GM12878 (cell line): ENCODE data around the gene DRP2. TPM values are rescaled to one million over a fixed set of nuclear protein-coding genes. Genes with fewer than 3 reads are reported as not detected.

Experiments
- ATAC-seq: fragments of 200-7000 bp; cut with Tn5 transposase; 3 replicates; pipeline ENCODE4 v1.9.1; 2020; ENCODE audit warnings: mild to moderate bottlenecking, moderate library complexity
- BruUV-seq: library from RNA; stranded (reverse); fragments of 400-500 nt; replicated peaks from 2 replicates; lab custom pipeline; 2021; lab: Mats Ljungman, UMichigan
- CTCF ChIA-PET: fragments of 300-600 bp; sonication (Branson Sonifier 250); formaldehyde crosslinking; extraction: SDS; loops from one replicate; lab custom pipeline; 2021; ENCODE audit warnings: inconsistent platforms; lab: Yijun Ruan, JAX
- POLR2A ChIA-PET: fragments of 350-600 bp; formaldehyde crosslinking; extraction: SDS; loops from one replicate; lab custom pipeline; 2021; ENCODE audit warnings: inconsistent platforms; lab: Charles Lee
- RAD21 ChIA-PET: fragments of 300-600 bp; sonication (Branson Sonifier 250); formaldehyde crosslinking; loops from one replicate; lab custom pipeline; 2023; ENCODE audit warnings: antibody characterized with exemption; ENCODE audit not compliant: unreplicated experiment; lab: Charles Lee
- SMC1A ChIA-PET: fragments of 300-600 bp; sonication (Branson Sonifier 250); formaldehyde crosslinking; loops from one replicate; lab custom pipeline; 2023; ENCODE audit not compliant: unreplicated experiment, uncharacterized antibody; lab: Charles Lee
- DNase-seq: peaks from one replicate; pipeline ENCODE4 v3.0.0-alpha.2; 2011; ENCODE audit warnings: low read depth, low spot score
- FAIRE-seq: peaks from 3 replicates; lab custom pipeline; 2011; peaks lifted over from hg19 to GRCh38; lab: Jason Lieb, UNC
- H2AFZ ChIP-seq: 2 replicates; pipeline ENCODE4 v1.6.0; 2011; ENCODE audit warnings: low read depth, low read length, control low read depth; ENCODE audit not compliant: control insufficient read depth
- H3K27ac ChIP-seq: 2 replicates; pipeline ENCODE4 v1.5.1; 2011; ENCODE audit warnings: control low read depth; ENCODE audit not compliant: control insufficient read depth, insufficient read depth
- H3K27me3 ChIP-seq, 2 experiments: replicated peaks in 1 of 2; 2 replicates each; pipeline versions ENCODE4 v1.6.0 to v1.6.1; 2011; ENCODE audit warnings: low read length in 1 of 2; ENCODE audit not compliant: control insufficient read depth in 2 of 2, insufficient read depth in 2 of 2
- H3K36me3 ChIP-seq, 2 experiments: 2 replicates each; pipeline ENCODE4 v1.5.1; 2011; ENCODE audit warnings: low read length in 1 of 2; ENCODE audit not compliant: control insufficient read depth in 2 of 2, insufficient read depth in 2 of 2
- H3K4me1 ChIP-seq: 2 replicates; pipeline ENCODE4 v1.6.1; 2011; ENCODE audit warnings: mild to moderate bottlenecking, low read length, moderate library complexity, mixed read lengths; ENCODE audit not compliant: control insufficient read depth, insufficient read depth
- H3K4me2 ChIP-seq: 2 replicates; pipeline ENCODE4 v1.6.0; 2011; ENCODE audit warnings: control low read depth; ENCODE audit not compliant: control insufficient read depth, insufficient read depth
- H3K4me3 ChIP-seq: fragments of 200-600 bp; sonication (generic); 2 replicates; pipeline ENCODE4 v1.5.1; 2016
- H3K79me2 ChIP-seq: 2 replicates; pipeline ENCODE4 v1.6.0; 2011; ENCODE audit warnings: low read length; ENCODE audit not compliant: control insufficient read depth, insufficient read depth
- H3K9ac ChIP-seq: 2 replicates; pipeline ENCODE4 v1.8.0; 2011; ENCODE audit warnings: low read length, control low read depth, mixed read lengths; ENCODE audit not compliant: control insufficient read depth, insufficient read depth
- H3K9me3 ChIP-seq: replicated peaks from 3 replicates; pipeline ENCODE4 v1.5.1; 2011; ENCODE audit warnings: mild to moderate bottlenecking, low read length; ENCODE audit not compliant: control insufficient read depth, insufficient read depth
- H4K20me1 ChIP-seq: 2 replicates; pipeline ENCODE4 v1.6.0; 2011; ENCODE audit not compliant: control insufficient read depth, insufficient read depth
- ASH2L ChIP-seq: fragments of 300-600, 200-600 bp; sonication (generic); IDR thresholded peaks from 2 replicates; pipeline ENCODE4 v1.6.1; 2017; ENCODE audit warnings: low read depth, mild to moderate bottlenecking, borderline replicate concordance
- BACH1 ChIP-seq: fragments of 450-650 bp; IDR thresholded peaks from 2 replicates; pipeline ENCODE4 v1.6.1; 2017; ENCODE audit warnings: mild to moderate bottlenecking, borderline replicate concordance
- CEBPB ChIP-seq, 2 experiments: fragments of 150-350 bp in 1 of 2; IDR thresholded peaks; 2 replicates each; pipeline ENCODE4 v1.6.1; 2012 to 2014; ENCODE audit warnings: low read depth in 2 of 2, low read length in 2 of 2, borderline replicate concordance in 1 of 2, inconsistent platforms in 1 of 2
- CTCF ChIP-seq, 3 experiments: IDR thresholded peaks in 2 of 3; conservative IDR thresholded peaks in 1 of 3; 2 replicates each; pipeline ENCODE4 v1.5.1; 2011; ENCODE audit warnings: low read depth in 3 of 3, low read length in 3 of 3, mild to moderate bottlenecking in 3 of 3, control low read depth in 2 of 3, moderate library complexity in 2 of 3, inconsistent platforms in 1 of 3, mixed read lengths in 1 of 3; ENCODE audit not compliant: control insufficient read depth in 2 of 3, insufficient read depth in 1 of 3; ENCODE audit errors: extremely low read depth in 1 of 3
- E2F8 ChIP-seq: fragments of 450-650 bp; IDR thresholded peaks from 2 replicates; pipeline ENCODE4 v1.6.1; 2018; ENCODE audit warnings: mild to moderate bottlenecking, low read depth, moderate library complexity; ENCODE audit not compliant: partially characterized antibody
- GATAD2B ChIP-seq: fragments of 450-650 bp; conservative IDR thresholded peaks from 2 replicates; pipeline ENCODE4 v1.6.1; 2017; ENCODE audit warnings: low read depth, mild to moderate bottlenecking, moderate library complexity
- KAT2A ChIP-seq: conservative IDR thresholded peaks from 2 replicates; pipeline ENCODE4 v1.6.1; 2011; ENCODE audit warnings: low read depth, low read length; ENCODE audit not compliant: control insufficient read depth
- MAX ChIP-seq: IDR thresholded peaks from 2 replicates; pipeline ENCODE4 v1.6.1; 2012; ENCODE audit warnings: low read depth, low read length, improper control_type of control experiment
- MXI1 ChIP-seq: fragments of 150-350 bp; IDR thresholded peaks from 2 replicates; pipeline ENCODE4 v1.6.1; 2011; ENCODE audit warnings: low read depth, mild to moderate bottlenecking, inconsistent platforms, low read length, improper control_type of control experiment
- POLR2A ChIP-seq: IDR thresholded peaks from 2 replicates; pipeline ENCODE4 v1.6.1; 2011; ENCODE audit warnings: low read depth, mild to moderate bottlenecking, low read length
- SREBF1 ChIP-seq: IDR thresholded peaks from 2 replicates; pipeline ENCODE4 v1.6.1; 2012; ENCODE audit warnings: mild to moderate bottlenecking, low read length
- SREBF2 ChIP-seq: IDR thresholded peaks from 2 replicates; pipeline ENCODE4 v1.6.1; 2012; ENCODE audit warnings: mild to moderate bottlenecking, low read length
- SUPT20H ChIP-seq: IDR thresholded peaks from 2 replicates; pipeline ENCODE4 v1.6.1; 2011; ENCODE audit warnings: low read depth, mild to moderate bottlenecking, low read length, moderate library complexity, borderline replicate concordance; ENCODE audit not compliant: control insufficient read depth
- TARDBP ChIP-seq: IDR thresholded peaks from 2 replicates; pipeline ENCODE4 v1.6.1; 2016; ENCODE audit warnings: borderline replicate concordance
- ZBTB11 ChIP-seq: fragments of 450-650 bp; formaldehyde crosslinking; IDR thresholded peaks from 2 replicates; pipeline ENCODE4 v1.5.0; 2022; ENCODE audit warnings: mild to moderate bottlenecking, missing genetic modification characterization
- ZNF217 ChIP-seq: fragments of 450-650 bp; IDR thresholded peaks from 2 replicates; pipeline ENCODE4 v1.6.1; 2017; ENCODE audit warnings: antibody characterized with exemption, mild to moderate bottlenecking
- ZNF274 ChIP-seq: IDR thresholded peaks from one replicate; pipeline ENCODE4 v1.8.0; 2011; ENCODE audit not compliant: insufficient read length, insufficient read depth
- WGBS: methylation state at CpG from one replicate; pipeline ENCODE4 v1.1.6; 2016; ENCODE audit warnings: low lambda C conversion rate; ENCODE audit not compliant: insufficient replicate concordance, insufficient coverage; ENCODE audit errors: missing lambda C conversion rate; 5-methylcytosine and 5-hydroxymethylcytosine counted together
- in situ Hi-C: fragments of 300-500 bp; cut with MboI; formaldehyde crosslinking; loops from 9 replicates; pipeline ENCODE4 v1.14.3; 2018; ENCODE audit warnings: mixed read lengths
- intact Hi-C: fragments of 100-400 bp; cut with micrococcal nuclease; formaldehyde crosslinking; loops from one replicate; pipeline ENCODE4 v1.14.2; 2022; ENCODE audit not compliant: unreplicated experiment
- polyA plus RNA-seq, 11 experiments: library from polyadenylated mRNA; depleted of rRNA in 4 of 11; unstranded in 6 of 11; stranded (reverse) in 5 of 11; fragments of >200 nt; fragmentation: Nextera tagmentation in 4 of 11; fragmentation: Illumina TruSeq in 1 of 11; extraction: Ambion mirVana in 4 of 11; extraction: Trizol in 1 of 11; gene quantifications; 1 replicate in 1 of 11; 2 replicates in 10 of 11; pipeline versions ENCODE4 v1.2.1 to v1.2.3, GENCODE V29; 2011 to 2016; ENCODE audit warnings: inconsistent platforms in 2 of 11, missing spikeins in 2 of 11, low read depth in 1 of 11
- total RNA-seq, 4 experiments: library from RNA; depleted of rRNA in 3 of 4; stranded (reverse); fragments of >200 nt in 3 of 4; fragmentation: Illumina TruSeq in 1 of 4; extraction: Trizol in 1 of 4; gene quantifications; 2 replicates each; pipeline versions ENCODE4 v1.2.1 to v1.2.3, GENCODE V29; 2013 to 2021

DRP2 gene
- total and polyA plus RNA-seq, 10 of the 15 experiments (the other 5 are each of a cell fraction or from before 2014, with no cell fraction given), result 0.02 to 0.37 (median 0.15) TPM; not detected in 1

GRCh38 chrX:101171883-101172400 lies 47.6 kb upstream of the DRP2 start:
- POLR2A ChIA-PET, result no interaction called here
- H3K79me2 ChIP-seq, result no peaks in the 10 kb centered on the region
- H3K9ac ChIP-seq, result no peak overlapping the region
- H3K4me2 ChIP-seq, result no peak overlapping the region
- no peaks in the 10 kb centered on the region for H3K9me3 ChIP-seq
- 39% methylated on average over 4 of the region's 4 CpGs for WGBS
- DNase-seq (no peak), FAIRE-seq (no peak), ATAC-seq (no peak)
- H4K20me1 ChIP-seq, result no peaks in the 10 kb centered on the region
- no peaks in the 10 kb centered on the region for H3K27me3 ChIP-seq
- no TSS peak for BruUV-seq
- H3K27ac ChIP-seq, result no peak overlapping the region
- CTCF ChIA-PET, result no interaction called here
- peaks cover 0 to 2% of the 10 kb centered on the region in 2 experiments; a peak in 1 of 4 replicates for H3K36me3 ChIP-seq
- SMC1A ChIA-PET, result no interaction called here
- H3K4me3 ChIP-seq, result no peak overlapping the region
- no peak overlapping the region for H2AFZ ChIP-seq
- RAD21 ChIA-PET, result no interaction called here
- intact Hi-C loops, result no loop called here
- in situ Hi-C loops, result no loop called here
- no peaks in the 10 kb centered on the region for H3K4me1 ChIP-seq
- TF ChIP-seq ZBTB11 (no peak), CEBPB (IDR thresholded peaks at IDR 0.05; ENCODE audit: borderline replicate concordance in 1 of 2, low read depth in 2 of 2, low read length in 2 of 2) (no peak), ZNF274 (no peak), CTCF (IDR thresholded peaks at IDR 0.05 in 2 of 3, conservative IDR thresholded peaks at IDR 0.05 in 1 of 3; ENCODE audit: control insufficient read depth in 2 of 3, extremely low read depth in 1 of 3, insufficient read depth in 1 of 3, low read depth in 3 of 3, low read length in 3 of 3) (no peak), ASH2L (no peak), SUPT20H (no peak), ZNF217 (no peak), MAX (no peak), POLR2A (no peak), KAT2A (no peak), SREBF1 (no peak), GATAD2B (no peak), SREBF2 (no peak), E2F8 (no peak), MXI1 (no peak), BACH1 (no peak), TARDBP (no peak)
